Measurements from ENCODE around the gene ATG16L1. TPM values are rescaled to one million over a fixed set of nuclear protein-coding genes. Genes with fewer than 3 reads are reported as not detected.

ATG16L1 gene
- total and polyA plus RNA-seq, 2 of the 4 experiments (the other 2 are of a cell fraction): 20.0 to 26.2 TPM

GRCh38 chr2:233202531-233202944, 48.9 kb upstream of the ATG16L1 start:
- Histone ChIP-seq H4K5ac (ENCODE audit: low read depth, low read length) (no peak overlapping the region), H3K36me3 (ENCODE audit: control insufficient read depth, insufficient read depth, low read length) (no peaks in the 10 kb centered on the region), H3K18ac (ENCODE audit: low read depth, low read length) (no peak overlapping the region), H4K8ac (ENCODE audit: low read depth in 2 of 2, low read length in 2 of 2) (no peak overlapping the region), H3K14ac (replicated peaks; ENCODE audit: low read depth, low read length) (no peak overlapping the region), H3K27me3 (ENCODE audit: control insufficient read depth, insufficient read depth, low read length) (peaks cover 23% of the 10 kb centered on the region; the same call in 1 of the 2 replicates), H3K9me1 (ENCODE audit: insufficient read depth, low read length) (no peaks in the 10 kb centered on the region), H3K23ac (ENCODE audit: low read depth, low read length) (no peak overlapping the region), H2AFZ (replicated peaks; ENCODE audit: low read length, poor library complexity) (no peak overlapping the region), H3K27ac (ENCODE audit: insufficient read depth, low read length) (no peak overlapping the region), H4K20me1 (ENCODE audit: insufficient read depth, low read length) (no peaks in the 10 kb centered on the region), H4K91ac (ENCODE audit: insufficient read depth, low read depth, low read length) (no peak overlapping the region), H3K4ac (ENCODE audit: low read depth, low read length) (no peak overlapping the region), H3K79me1 (ENCODE audit: low read depth in 1 of 2, low read length in 2 of 2) (no peaks in the 10 kb centered on the region), H3K4me3 (ENCODE audit: insufficient read depth, low read depth, low read length) (no peak overlapping the region), H2BK15ac (ENCODE audit: low read depth, low read length) (no peak overlapping the region), H3K9me3 (ENCODE audit: control insufficient read depth, insufficient read depth, low read length) (peaks cover 10% of the 10 kb centered on the region), H3K4me1 (ENCODE audit: control insufficient read depth, insufficient read depth, low read length) (no peaks in the 10 kb centered on the region), H2AK5ac (ENCODE audit: low read depth, low read length) (no peak overlapping the region), H3K4me2 (ENCODE audit: low read depth, low read length) (no peak overlapping the region), H2BK120ac (ENCODE audit: low read depth, low read length) (no peak overlapping the region), H2BK5ac (ENCODE audit: low read depth, low read length, poor library complexity, severe bottlenecking) (no peak overlapping the region), H2AK9ac (replicated peaks; ENCODE audit: low read depth, low read length, poor library complexity) (no peak overlapping the region), H2BK20ac (ENCODE audit: low read depth, low read length) (no peak overlapping the region), H3K9ac (ENCODE audit: low read depth, low read length) (no peak overlapping the region), H3K56ac (ENCODE audit: extremely low read depth, insufficient read depth, low read length) (no peak overlapping the region)
- intact Hi-C loops (cut with micrococcal nuclease) (no loop called here), in situ Hi-C loops (cut with MboI; ENCODE audit: low sequenced_read_pairs) (no loop called here), dilution Hi-C loops (cut with HindIII; ENCODE audit: low sequenced_read_pairs, unreplicated experiment) (no loop called here)
- ChIA-PET POLR2A (ENCODE audit: unreplicated experiment) (no interaction called here), CTCF (no interaction called here)
- ATAC-seq (ENCODE audit: low read depth) (no peak), DNase-seq (no peak)
- TF ChIP-seq CTCF (conservative IDR thresholded peaks at IDR 0.05; ENCODE audit: low read depth, low read length): no peak
- no peak for TF ChIP-seq USF2 (IDR thresholded peaks at IDR 0.05; ENCODE audit: low read depth, low read length)
- TF ChIP-seq CHD1 (IDR thresholded peaks at IDR 0.05; ENCODE audit: low read depth, low read length): no peak
- no peak for TF ChIP-seq CEBPB (IDR thresholded peaks at IDR 0.05; ENCODE audit: low read depth, low read length)
- TF ChIP-seq RCOR1 (IDR thresholded peaks at IDR 0.05; ENCODE audit: insufficient replicate concordance, low read length): no peak
- TF ChIP-seq NFE2L2 (IDR thresholded peaks at IDR 0.05; ENCODE audit: low read depth, low read length): no peak
- no peak for TF ChIP-seq FOS (IDR thresholded peaks at IDR 0.05; ENCODE audit: low read depth, low read length)
- TF ChIP-seq MAZ (IDR thresholded peaks at IDR 0.05; ENCODE audit: borderline replicate concordance, low read depth, low read length): no peak
- no peak for TF ChIP-seq ELK1 (IDR thresholded peaks at IDR 0.05; ENCODE audit: borderline replicate concordance, low read depth, low read length)
- no peak for TF ChIP-seq SMC3 (IDR thresholded peaks at IDR 0.05; ENCODE audit: low read depth, low read length)
- no peak for TF ChIP-seq RAD21 (IDR thresholded peaks at IDR 0.05; ENCODE audit: low read length)
- no TSS peak for BruUV-seq (replicated peaks)
- WGBS, 2 experiments (ENCODE audit: extremely low coverage in 2 of 2, insufficient read length in 1 of 2): 14% methylated on average over 1 of the region's 5 CpGs; no CpG with 5 or more reads in 1 of the 2 experiments

Measured in IMR-90 (cell line).